Keratinocyte (primary cell): ENCODE results near the gene RND3. TPM values are rescaled to one million over a fixed set of nuclear protein-coding genes. Genes with fewer than 3 reads are reported as not detected.

Experiments
- DNase-seq: peaks from one replicate; pipeline ENCODE4 v3.0.0-alpha.2; 2011; ENCODE audit warnings: low read depth, missing footprints, low spot score
- FAIRE-seq: peaks from 2 replicates; lab custom pipeline; 2011; peaks lifted over from hg19 to GRCh38; lab: Jason Lieb, UNC
- H2AFZ ChIP-seq: 2 replicates; pipeline ENCODE4 v1.6.0; 2012; ENCODE audit warnings: low read length, control low read depth, inconsistent platforms; ENCODE audit not compliant: control insufficient read depth
- H3K27ac ChIP-seq: 2 replicates; pipeline ENCODE4 v1.5.1; 2011; ENCODE audit warnings: low read length; ENCODE audit not compliant: control insufficient read depth, insufficient read depth
- H3K27me3 ChIP-seq: 3 replicates; pipeline ENCODE4 v1.6.0; 2011; ENCODE audit warnings: low read length; ENCODE audit not compliant: control insufficient read depth, insufficient read depth; ENCODE audit errors: extremely low read depth
- H3K36me3 ChIP-seq, 2 experiments: 2 replicates in 1 of 2; 3 replicates in 1 of 2; pipeline ENCODE4 v1.5.1; 2011; ENCODE audit warnings: low read length in 2 of 2, mild to moderate bottlenecking in 1 of 2; ENCODE audit not compliant: control insufficient read depth in 2 of 2, insufficient read depth in 2 of 2; ENCODE audit errors: extremely low read depth in 1 of 2
- H3K4me1 ChIP-seq: 3 replicates; pipeline ENCODE4 v1.5.1; 2011; ENCODE audit warnings: low read length; ENCODE audit not compliant: control insufficient read depth, insufficient read depth; ENCODE audit errors: extremely low read depth
- H3K4me2 ChIP-seq: 3 replicates; pipeline ENCODE4 v1.6.0; 2011; ENCODE audit warnings: low read depth, low read length; ENCODE audit not compliant: control insufficient read depth, insufficient read depth; ENCODE audit errors: extremely low read depth
- H3K4me3 ChIP-seq, 3 experiments: fragments of 200-600 bp in 1 of 3; sonication (generic) in 1 of 3; 2 replicates in 2 of 3; 3 replicates in 1 of 3; pipeline ENCODE4 v1.5.1; 2011 to 2016; ENCODE audit warnings: low read length in 3 of 3, mild to moderate bottlenecking in 3 of 3, control low read depth in 2 of 3, inconsistent platforms in 1 of 3, low read depth in 1 of 3, mixed read lengths in 1 of 3, mixed run types in 1 of 3, moderate library complexity in 1 of 3; ENCODE audit not compliant: control insufficient read depth in 2 of 3, insufficient read depth in 2 of 3; ENCODE audit errors: extremely low read depth in 1 of 3
- H3K79me2 ChIP-seq: 2 replicates; pipeline ENCODE4 v1.6.0; 2012; ENCODE audit warnings: low read length; ENCODE audit not compliant: control insufficient read depth, insufficient read depth
- H3K9ac ChIP-seq: 3 replicates; pipeline ENCODE4 v1.6.0; 2011; ENCODE audit warnings: low read length; ENCODE audit not compliant: control insufficient read depth, insufficient read depth; ENCODE audit errors: extremely low read depth
- H3K9me1 ChIP-seq: 3 replicates; pipeline ENCODE4 v1.6.0; 2011; ENCODE audit warnings: low read length; ENCODE audit not compliant: control insufficient read depth, insufficient read depth; ENCODE audit errors: extremely low read depth
- H3K9me3 ChIP-seq: 2 replicates; pipeline ENCODE4 v1.5.1; 2012; ENCODE audit warnings: low read depth, low read length; ENCODE audit not compliant: control insufficient read depth
- H4K20me1 ChIP-seq: 3 replicates; pipeline ENCODE4 v1.6.0; 2011; ENCODE audit warnings: low read length; ENCODE audit not compliant: control insufficient read depth, insufficient read depth; ENCODE audit errors: extremely low read depth
- CTCF ChIP-seq, 3 experiments: IDR thresholded peaks in 1 of 3; conservative IDR thresholded peaks in 1 of 3; optimal IDR thresholded peaks in 1 of 3; 2 replicates in 2 of 3; 3 replicates in 1 of 3; pipeline versions ENCODE3 to v1.5.1; 2011; ENCODE audit warnings: low read length in 3 of 3, mild to moderate bottlenecking in 3 of 3, moderate library complexity in 2 of 3, control low read depth in 1 of 3, inconsistent platforms in 1 of 3; ENCODE audit not compliant: insufficient read depth in 2 of 3; ENCODE audit errors: extremely low read depth in 1 of 3
- EZH2 ChIP-seq: IDR thresholded peaks from one replicate; pipeline ENCODE4 v1.6.1; 2012; ENCODE audit warnings: inconsistent platforms, mild to moderate bottlenecking, low read length, moderate library complexity
- dilution Hi-C: fragments of 300-500 bp; cut with MboI; formaldehyde crosslinking; loops from one replicate; pipeline ENCODE4 v1.7.0; 2020; ENCODE audit warnings: low sequenced_read_pairs; ENCODE audit not compliant: extremely low pct_ligation_motif_present
- polyA plus RNA-seq, 5 experiments: library from polyadenylated mRNA; depleted of rRNA in 3 of 5; stranded (reverse) in 3 of 5; stranded (forward) in 1 of 5; unstranded in 1 of 5; fragments of >200 nt; gene quantifications; 1 replicate in 1 of 5; 2 replicates in 3 of 5; 3 replicates in 1 of 5; pipeline versions ENCODE4 v1.2.1 to v1.2.3, GENCODE V29; 2011 to 2012; ENCODE audit warnings: missing spikeins in 2 of 5, low read depth in 1 of 5, low replicate concordance in 1 of 5

Gene RND3
- polyA plus RNA-seq, 1 donor (not counting 4 experiments of a cell fraction or from before 2014, with no cell fraction given) = 202 TPM

GRCh38 chr2:150469706-150470274 lies 17.7 kb downstream of the RND3 start:
- no peak overlapping the region for H3K4me2 ChIP-seq
- no peaks in the 10 kb centered on the region for H3K27me3 ChIP-seq
- peaks cover 39% of the 10 kb centered on the region for H3K79me2 ChIP-seq
- H4K20me1 ChIP-seq = peaks cover 16% of the 10 kb centered on the region
- peaks cover 2% of the 10 kb centered on the region for H3K9me1 ChIP-seq
- dilution Hi-C loops = no loop called here
- TF ChIP-seq EZH2 = no peak
- TF ChIP-seq CTCF (optimal IDR thresholded peaks at IDR 0.05 in 1 of 3, IDR thresholded peaks at IDR 0.05 in 1 of 3, conservative IDR thresholded peaks at IDR 0.05 in 1 of 3; ENCODE audit: extremely low read depth in 1 of 3, insufficient read depth in 2 of 3, low read length in 3 of 3) = no peak
- H3K36me3 ChIP-seq = peaks cover 27 to 54% of the 10 kb centered on the region in 2 experiments
- H3K9ac ChIP-seq = no peak overlapping the region
- no peaks in the 10 kb centered on the region for H3K9me3 ChIP-seq
- FAIRE-seq (no peak), DNase-seq (no peak)
- H3K4me3 ChIP-seq = no peak overlapping the region
- peaks cover 38% of the 10 kb centered on the region for H3K4me1 ChIP-seq
- H2AFZ ChIP-seq = no peak overlapping the region
- H3K27ac ChIP-seq = peak overlapping the region; percentile 2

- H3K4me3 ChIP-seq = no peak overlapping the region
- TF ChIP-seq CTCF (optimal IDR thresholded peaks at IDR 0.05 in 1 of 3, IDR thresholded peaks at IDR 0.05 in 1 of 3, conservative IDR thresholded peaks at IDR 0.05 in 1 of 3; ENCODE audit: extremely low read depth in 1 of 3, insufficient read depth in 2 of 3, low read length in 3 of 3) (no peak), EZH2 (no peak)
- peaks cover 2% of the 10 kb centered on the region for H3K9me1 ChIP-seq
- H3K79me2 ChIP-seq = peaks cover 25% of the 10 kb centered on the region
- dilution Hi-C loops = no loop called here
- FAIRE-seq (no peak), DNase-seq (no peak)
- H3K9ac ChIP-seq = no peak overlapping the region
- H3K4me1 ChIP-seq = peaks cover 25% of the 10 kb centered on the region
- peaks cover 21 to 41% of the 10 kb centered on the region in 2 experiments for H3K36me3 ChIP-seq
- no peak overlapping the region for H3K27ac ChIP-seq
- H4K20me1 ChIP-seq = peaks cover 11% of the 10 kb centered on the region
- H3K27me3 ChIP-seq = no peaks in the 10 kb centered on the region
- H2AFZ ChIP-seq = no peak overlapping the region
- H3K4me2 ChIP-seq = no peak overlapping the region
- H3K9me3 ChIP-seq = no peaks in the 10 kb centered on the region
These were observed 19.0 kb downstream of the RND3 start for GRCh38 chr2:150468350-150468960.
